Femur (tissue), 1 donor: Measurements from ENCODE around the gene NCAPG2.

Experiments
- DNase-seq: peaks from one replicate; pipeline ENCODE4 v3.0.0-alpha.2; 2017

The NCAPG2 gene

DNA sequence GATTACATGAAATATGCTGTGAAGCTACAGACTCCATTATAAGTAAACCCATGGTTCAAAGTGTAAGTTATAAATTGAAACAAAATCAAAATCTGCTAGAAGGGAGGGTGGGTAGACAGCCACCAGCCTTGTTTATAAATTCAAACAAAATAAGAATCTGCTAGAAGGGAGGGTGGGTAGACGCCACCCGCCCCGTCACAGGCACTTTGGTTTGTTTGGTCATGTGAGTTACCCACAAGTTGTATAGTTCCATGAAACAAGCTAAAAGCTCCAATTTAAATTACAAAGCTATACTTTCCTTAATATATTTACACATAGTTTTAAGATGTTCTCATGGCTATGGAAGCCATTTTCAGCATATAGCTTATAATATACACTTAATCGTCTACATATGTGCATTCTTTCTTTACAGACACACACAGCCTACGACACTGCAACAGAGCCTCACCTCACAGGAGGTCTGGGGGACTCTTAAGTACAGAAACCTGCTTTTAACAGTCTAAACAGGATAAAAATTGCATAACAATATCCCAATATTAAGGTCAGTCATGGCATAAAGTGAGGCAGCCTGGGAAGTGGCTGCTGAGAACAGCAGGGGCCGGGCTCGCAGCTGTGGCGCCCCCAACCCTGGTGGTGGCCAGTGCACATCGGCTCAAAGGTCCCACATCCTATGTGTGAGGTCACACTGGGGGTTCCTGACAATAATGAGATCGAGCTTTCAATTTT, 28.1 kb upstream of the NCAPG2 start:
- DNase-seq: no peak

DNA sequence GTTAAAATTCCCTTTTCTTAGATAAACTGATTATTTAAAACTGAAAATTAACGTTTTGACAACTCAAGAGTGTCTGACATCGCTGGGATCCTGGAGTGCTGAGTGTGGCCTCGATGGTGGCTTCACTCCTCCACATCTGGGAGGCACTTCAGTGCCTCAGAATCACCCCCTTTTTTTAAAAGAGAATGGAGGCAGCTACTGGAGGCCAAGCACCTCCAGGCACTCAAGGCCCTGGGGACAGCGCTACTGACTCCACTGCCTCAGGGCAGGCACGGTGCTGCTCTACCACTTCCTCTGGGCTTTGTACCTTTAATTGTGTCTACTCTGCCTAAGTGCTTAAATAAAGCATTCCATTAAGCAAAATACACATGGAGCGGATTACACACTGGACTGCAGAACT, 27.2 kb upstream of the NCAPG2 start:
- no peak for DNase-seq

DNA sequence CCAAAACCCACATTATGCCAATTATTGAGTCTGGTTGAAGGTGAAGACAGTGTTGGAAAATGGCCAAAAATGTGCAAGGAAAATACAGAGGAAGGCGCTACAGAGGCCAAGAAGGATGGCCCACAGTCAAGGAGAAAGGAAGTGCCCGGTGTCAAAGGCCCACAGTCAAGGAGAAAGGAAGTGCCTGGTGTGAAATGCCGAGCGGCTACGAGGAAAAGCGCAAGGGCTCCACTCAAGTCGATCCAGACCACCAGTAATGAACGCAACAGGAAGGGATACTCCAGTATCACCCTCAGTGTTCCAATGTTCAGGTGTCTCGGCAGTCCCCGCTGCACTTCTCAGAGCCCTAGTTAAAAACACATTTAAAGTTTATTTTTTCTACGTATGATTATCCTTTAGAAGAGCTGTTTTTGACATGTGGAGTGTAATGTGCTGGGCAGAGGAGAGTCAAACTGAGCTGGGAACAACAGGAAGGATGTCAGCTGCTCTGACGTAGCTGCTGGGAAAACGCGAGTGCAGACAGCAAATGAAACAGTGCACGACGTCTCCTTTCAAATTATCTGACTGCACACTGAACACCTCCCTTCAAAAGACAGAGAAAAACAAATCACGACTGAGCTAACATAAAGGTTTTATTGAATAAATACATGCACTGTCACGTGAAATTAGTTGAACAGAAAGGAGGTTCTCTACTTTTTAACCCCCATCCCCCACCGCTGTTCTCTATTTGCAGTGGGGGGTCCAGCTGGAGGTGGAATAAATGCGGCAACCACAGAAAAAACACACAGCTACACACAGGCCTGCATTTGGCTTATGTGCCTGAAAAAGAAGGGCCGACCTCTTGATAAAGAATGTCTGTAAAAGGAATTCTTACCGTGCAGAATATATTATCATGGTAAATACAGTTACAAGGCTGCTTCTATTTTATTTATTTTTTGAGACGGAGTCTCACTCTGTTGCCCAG, 26.1 kb upstream of the NCAPG2 start:
- no peak for DNase-seq

GRCh38 chr7:158729646-158730382, 25.2 kb upstream of the NCAPG2 start:
- DNase-seq: no peak

- no peak for DNase-seq
Measured at GRCh38 chr7:158728911-158729645, 24.5 kb upstream of the NCAPG2 start.

DNA sequence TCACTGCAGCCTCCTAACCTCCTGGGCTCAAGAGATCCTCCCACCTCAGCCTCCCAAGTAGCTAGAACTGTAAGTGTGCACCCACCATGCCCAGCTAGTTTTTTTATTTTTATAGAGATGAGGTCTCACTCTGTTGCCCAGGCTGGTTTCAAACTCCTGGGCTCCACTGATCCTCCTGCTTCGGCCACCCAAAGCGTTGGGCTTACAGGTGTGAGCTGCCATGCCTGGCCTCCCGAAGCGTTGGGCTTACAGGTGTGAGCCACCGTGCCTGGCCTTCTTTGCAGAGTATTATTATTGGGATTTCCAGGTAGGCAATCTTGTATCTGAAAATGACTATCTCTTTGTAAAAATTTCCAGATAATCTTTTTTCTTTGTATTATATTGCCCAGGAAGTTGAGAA, 23.1 kb upstream of the NCAPG2 start:
- DNase-seq: no peak

DNA sequence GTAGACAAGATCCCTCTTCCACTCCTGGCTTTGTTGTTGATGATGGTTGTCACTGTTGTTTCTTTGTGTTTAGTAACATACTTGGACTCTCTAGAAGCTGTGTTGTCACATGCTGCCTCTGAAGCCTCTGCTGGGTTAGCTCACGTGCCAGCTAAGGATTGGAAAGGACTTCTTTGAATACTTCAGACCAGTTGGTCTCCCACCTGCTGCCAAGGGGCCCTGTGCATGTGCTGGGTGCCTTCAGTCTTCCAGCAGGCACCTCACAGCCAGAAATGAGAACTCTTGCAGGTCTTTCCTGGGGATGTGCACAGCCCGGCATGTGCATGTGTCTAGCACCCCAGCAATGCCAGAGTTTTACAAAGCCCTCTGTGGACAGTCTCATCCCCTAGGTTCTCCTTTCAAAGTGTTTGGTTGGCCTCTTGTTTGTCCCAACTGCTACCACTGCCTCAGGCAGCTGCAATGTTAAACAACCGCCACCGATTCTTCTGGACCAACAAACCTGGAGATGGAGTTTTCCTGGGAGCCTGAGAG, 21.7 kb upstream of the NCAPG2 start:
- DNase-seq: no peak

DNA sequence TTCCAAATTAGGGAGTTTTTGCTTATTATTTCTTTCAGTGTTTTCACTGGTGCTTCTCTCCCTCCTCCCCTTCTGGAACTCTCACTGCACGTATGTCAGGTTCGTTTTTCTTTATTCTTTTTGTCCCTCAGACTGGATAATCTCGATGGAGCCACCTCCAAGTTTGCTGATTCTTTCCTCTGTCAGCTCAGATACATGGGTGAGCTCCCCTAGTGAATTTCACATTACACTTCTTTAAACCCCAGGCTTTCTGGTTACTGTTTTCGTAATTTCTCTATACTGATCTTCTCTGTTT, 20.8 kb upstream of the NCAPG2 start:
- no peak for DNase-seq

- no peak for DNase-seq
Measured at GRCh38 chr7:158724658-158725505, 20.3 kb upstream of the NCAPG2 start.

DNA sequence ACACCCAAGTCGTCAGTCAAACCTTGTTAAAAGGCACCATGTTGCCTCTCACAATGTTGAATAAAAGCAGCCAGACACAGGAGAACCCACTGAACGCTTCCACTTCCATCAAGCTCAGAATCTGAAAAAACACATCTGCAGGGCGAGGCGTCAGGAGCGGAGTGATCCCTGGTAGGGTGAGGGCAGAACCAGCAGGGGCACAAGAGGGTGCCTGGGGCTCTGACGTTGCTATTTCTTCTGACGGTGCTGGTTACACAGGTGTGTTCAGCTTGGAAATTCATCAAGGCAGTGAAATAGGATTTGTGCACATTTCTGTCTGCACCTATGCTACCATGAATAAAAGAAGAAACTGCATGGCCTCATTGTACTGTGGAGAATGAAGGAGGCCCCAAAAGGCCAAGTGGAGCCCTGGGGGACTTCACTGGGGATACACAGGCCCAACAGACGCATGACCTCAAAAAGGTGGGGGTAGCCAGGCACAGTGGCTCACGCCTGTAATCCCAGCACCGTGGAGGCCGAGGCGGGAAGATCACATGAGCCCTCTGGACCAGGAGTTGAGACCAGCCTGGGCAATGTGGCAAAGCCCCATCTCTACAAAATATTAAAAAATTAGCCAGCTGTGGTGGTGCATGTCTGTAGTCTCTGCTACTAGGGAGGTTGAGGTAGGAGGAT, 19.2 kb upstream of the NCAPG2 start:
- DNase-seq: no peak

- no peak for DNase-seq
Measured at GRCh38 chr7:158723266-158723665, 18.7 kb upstream of the NCAPG2 start.

DNA sequence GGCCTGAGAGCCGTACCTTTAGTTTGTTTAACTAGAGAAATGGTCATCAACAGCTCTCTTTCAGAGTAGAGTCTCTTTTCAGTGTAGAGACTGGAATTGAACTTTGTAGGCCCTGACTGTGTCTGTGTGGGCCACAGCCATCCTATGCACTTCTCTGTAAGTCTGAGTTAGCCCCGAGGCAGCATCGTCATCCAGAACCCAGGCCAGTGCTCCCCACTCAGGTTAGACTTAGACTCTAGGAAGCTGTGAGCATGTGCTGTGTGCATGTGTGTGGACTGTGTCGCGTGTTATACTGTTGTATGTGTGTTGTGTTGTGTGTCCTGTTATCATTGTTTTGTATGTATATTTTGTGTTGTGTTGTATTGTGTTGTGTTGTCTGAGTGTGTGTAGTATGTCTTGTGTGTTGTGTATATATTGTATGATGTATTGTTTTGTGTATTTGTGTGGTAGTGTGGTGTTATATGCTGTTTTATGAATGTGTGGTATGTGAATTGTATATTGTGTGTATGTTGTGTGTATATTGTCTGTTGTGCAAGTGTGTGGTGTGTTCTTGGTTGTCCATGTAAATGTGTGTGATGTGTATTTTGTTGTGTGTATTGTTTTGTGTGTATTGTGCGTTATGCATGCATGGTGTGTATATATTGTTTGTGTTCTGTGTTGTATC, 18.1 kb upstream of the NCAPG2 start:
- DNase-seq: no peak

GRCh38 chr7:158720112-158720511, 15.5 kb upstream of the NCAPG2 start:
- DNase-seq: no peak

GRCh38 chr7:158716802-158717201, 12.2 kb upstream of the NCAPG2 start:
- no peak for DNase-seq

- no peak for DNase-seq
Measured at GRCh38 chr7:158710651-158711102, 6.1 kb upstream of the NCAPG2 start.

- DNase-seq: no peak
Measured at GRCh38 chr7:158707610-158708009, 3.0 kb upstream of the NCAPG2 start.

DNA sequence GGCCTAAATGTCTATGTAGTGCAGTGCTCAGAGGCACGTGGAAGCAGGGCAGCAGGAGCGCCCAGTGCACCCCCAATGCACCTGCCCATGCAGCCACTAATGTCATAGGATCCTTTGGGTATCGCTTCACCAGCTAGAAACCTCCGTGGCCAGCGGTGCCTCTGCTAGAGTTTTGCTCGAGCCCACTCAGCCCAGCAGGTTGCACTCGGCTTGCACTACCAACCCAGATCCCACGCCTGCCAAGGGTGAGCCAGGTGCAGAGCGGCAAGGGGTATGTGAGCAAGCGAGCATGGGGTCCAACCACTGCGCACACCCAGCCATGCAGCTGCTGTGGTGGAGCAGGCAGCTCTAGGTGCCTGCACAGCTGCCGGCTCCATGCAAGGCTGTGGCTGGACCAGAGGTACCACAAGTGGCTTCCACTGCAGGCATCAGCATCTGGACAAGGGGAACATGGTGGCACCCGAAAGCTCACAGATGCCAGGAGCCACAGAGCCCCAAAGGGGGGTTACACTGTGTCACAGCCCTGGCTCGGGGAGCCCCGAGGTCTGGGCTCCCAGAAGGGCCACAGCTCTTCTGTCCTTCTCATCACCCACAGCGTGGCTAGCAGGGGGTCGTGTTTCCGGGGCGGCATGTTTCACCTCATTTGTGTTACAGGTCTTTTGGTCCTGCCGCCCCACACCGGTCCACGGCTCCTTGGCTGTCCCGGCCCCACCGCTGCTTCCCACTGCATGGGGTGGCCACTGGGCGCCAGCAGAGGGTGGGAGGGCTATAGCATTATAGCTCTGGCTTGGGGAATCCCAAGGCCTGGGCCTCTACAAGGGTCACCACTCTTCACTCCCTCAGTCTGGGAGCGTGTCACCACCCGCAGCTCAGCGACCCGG, 2.3 kb upstream of the NCAPG2 start:
- DNase-seq: no peak

DNA sequence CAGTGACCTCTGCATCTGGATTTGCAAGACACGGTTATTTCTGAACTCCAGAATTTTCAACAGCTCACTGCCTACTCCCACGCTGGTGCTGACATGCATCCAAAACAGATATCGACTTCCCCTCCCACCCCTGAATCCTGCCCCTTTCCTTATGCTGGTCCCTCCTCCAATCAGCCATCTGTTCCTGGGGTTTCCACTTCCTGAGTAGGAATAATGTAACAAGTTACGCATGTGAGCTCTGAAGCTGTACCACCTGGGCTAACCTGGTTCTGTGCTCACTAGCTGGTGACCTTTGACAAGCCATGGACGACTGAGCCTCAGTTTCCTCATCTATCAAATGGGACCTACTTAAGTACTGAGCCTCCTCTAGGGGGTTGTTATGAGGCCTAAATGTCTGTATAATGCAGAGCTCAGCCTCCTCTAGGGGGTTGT, 1.7 kb upstream of the NCAPG2 start:
- DNase-seq: no peak

GRCh38 chr7:158705234-158705850, 738 bp upstream of the NCAPG2 start:
- no peak for DNase-seq
